Left lung (tissue), 10 donors: Measurements from ENCODE around the gene SLC7A8. TPM values are rescaled to one million over a fixed set of nuclear protein-coding genes. Genes with fewer than 3 reads are reported as not detected.

Experiments
- ATAC-seq: fragments of 200-7000 bp; cut with Tn5 transposase; one replicate; pipeline ENCODE4 v1.9.1; 2020; ENCODE audit warnings: moderate library complexity
- DNase-seq, 4 donors: peaks; one replicate each; pipeline ENCODE4 v3.0.0-alpha.2; 2013 to 2020
- H3K27ac ChIP-seq, 2 donors: fragments of 200-600 bp; sonication (generic) in 1 of 2; one replicate each; pipeline versions ENCODE4 v1.5.0 to v1.8.0; 2020 to 2021
- H3K27me3 ChIP-seq, 2 donors: fragments of 200-600 bp; sonication (generic) in 1 of 2; one replicate each; pipeline versions ENCODE4 v1.5.0 to v1.8.0; 2020 to 2021
- H3K36me3 ChIP-seq, 2 donors: fragments of 200-600 bp; sonication (generic) in 1 of 2; one replicate each; pipeline versions ENCODE4 v1.5.0 to v1.8.0; 2020 to 2021
- H3K4me1 ChIP-seq, 2 donors: fragments of 200-600 bp; one replicate each; pipeline ENCODE4 v1.8.0; 2021
- H3K4me3 ChIP-seq, 2 donors: fragments of 200-600 bp; sonication (generic) in 1 of 2; one replicate each; pipeline versions ENCODE4 v1.5.0 to v1.8.0; 2020 to 2021; ENCODE audit warnings: mild to moderate bottlenecking in 1 of 2
- H3K9me3 ChIP-seq, 2 donors: fragments of 200-600 bp; sonication (generic) in 1 of 2; one replicate each; pipeline versions ENCODE4 v1.5.0 to v1.8.0; 2020 to 2021
- intact Hi-C, 2 donors: fragments of 100-400 bp; cut with DNase I; formaldehyde crosslinking; loops; one replicate each; pipeline versions ENCODE4 v1.11.2 to v1.14.2; 2022
- polyA plus RNA-seq, 6 donors: library from polyadenylated mRNA; unstranded; fragments of 120-200 nt; gene quantifications; one replicate each; pipeline ENCODE4 v1.2.1, GENCODE V29; 2013; ENCODE audit not compliant: insufficient read length in 6 of 6
- total RNA-seq, 2 donors: library from RNA; stranded (reverse); fragmentation: NEBNext Ultra II Directional; extraction: Animal tissue kit (Norgen Biotek cat#: 25700); gene quantifications; one replicate each; pipeline ENCODE4 v1.2.1, GENCODE V29; 2021
- TF ChIP-seq, protein P1 (sequence below), 2 donors: fragments of 200-600 bp; sonication (generic) in 1 of 2; IDR thresholded peaks; one replicate each; pipeline versions ENCODE4 v1.5.0 to v1.8.0; 2021; ENCODE audit warnings: antibody characterized with exemption in 2 of 2
- donor health status: DM: no; HTN: yes; CAD: no.
- donor health status: DM: no; HTN: no; CAD: no.

The SLC7A8 gene
- total and polyA plus RNA-seq, 8 donors: 38.5 to 153 (median 124) TPM

DNA sequence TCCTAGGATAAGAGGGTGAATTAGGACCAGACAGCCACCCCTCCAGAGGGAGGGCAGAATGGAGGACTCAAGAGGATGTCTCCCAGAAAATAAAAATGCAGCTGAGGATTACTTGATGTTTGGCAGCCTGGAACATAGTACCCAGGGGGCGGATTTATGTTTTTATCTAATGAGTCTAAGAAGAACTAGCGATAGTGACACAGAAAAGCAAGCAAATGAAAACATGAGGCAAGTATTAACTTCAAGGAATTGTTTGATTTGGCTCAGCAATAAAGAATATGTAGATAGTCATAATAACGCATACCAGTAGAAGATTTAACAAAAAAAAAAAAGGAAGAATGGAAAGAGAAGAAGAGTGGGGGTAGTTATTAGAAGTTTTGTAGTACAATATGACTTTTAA lies 10.0 kb upstream of the SLC7A8 start:
- no peak for DNase-seq
- H3K9me3 ChIP-seq: no peaks in the 10 kb centered on the region
- no peak overlapping the region for H3K4me3 ChIP-seq
- no peak for ATAC-seq
- TF ChIP-seq, protein P1, sequence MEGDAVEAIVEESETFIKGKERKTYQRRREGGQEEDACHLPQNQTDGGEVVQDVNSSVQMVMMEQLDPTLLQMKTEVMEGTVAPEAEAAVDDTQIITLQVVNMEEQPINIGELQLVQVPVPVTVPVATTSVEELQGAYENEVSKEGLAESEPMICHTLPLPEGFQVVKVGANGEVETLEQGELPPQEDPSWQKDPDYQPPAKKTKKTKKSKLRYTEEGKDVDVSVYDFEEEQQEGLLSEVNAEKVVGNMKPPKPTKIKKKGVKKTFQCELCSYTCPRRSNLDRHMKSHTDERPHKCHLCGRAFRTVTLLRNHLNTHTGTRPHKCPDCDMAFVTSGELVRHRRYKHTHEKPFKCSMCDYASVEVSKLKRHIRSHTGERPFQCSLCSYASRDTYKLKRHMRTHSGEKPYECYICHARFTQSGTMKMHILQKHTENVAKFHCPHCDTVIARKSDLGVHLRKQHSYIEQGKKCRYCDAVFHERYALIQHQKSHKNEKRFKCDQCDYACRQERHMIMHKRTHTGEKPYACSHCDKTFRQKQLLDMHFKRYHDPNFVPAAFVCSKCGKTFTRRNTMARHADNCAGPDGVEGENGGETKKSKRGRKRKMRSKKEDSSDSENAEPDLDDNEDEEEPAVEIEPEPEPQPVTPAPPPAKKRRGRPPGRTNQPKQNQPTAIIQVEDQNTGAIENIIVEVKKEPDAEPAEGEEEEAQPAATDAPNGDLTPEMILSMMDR (IDR thresholded peaks at IDR 0.05): no peak
- no peak overlapping the region for H3K27ac ChIP-seq
- intact Hi-C loops: no loop called here
- H3K4me1 ChIP-seq: no peaks in the 10 kb centered on the region
- no peaks in the 10 kb centered on the region for H3K36me3 ChIP-seq
- no peaks in the 10 kb centered on the region for H3K27me3 ChIP-seq

- H3K4me3 ChIP-seq: no peak overlapping the region
- H3K27me3 ChIP-seq: no peaks in the 10 kb centered on the region
- no peak overlapping the region for H3K27ac ChIP-seq
- no peaks in the 10 kb centered on the region for H3K9me3 ChIP-seq
- H3K4me1 ChIP-seq: peaks cover 0 to 6% of the 10 kb centered on the region in 2 donors
- no peak for ATAC-seq
- DNase-seq: no peak
- intact Hi-C loops: loop anchor here (5.0 to 10.0 kb wide), 2 partner anchors 63 to 66 kb away; no protein-coding TSS in a partner anchor
- H3K36me3 ChIP-seq: no peaks in the 10 kb centered on the region
- TF ChIP-seq, protein P1 (IDR thresholded peaks at IDR 0.05): no peak
Measured at GRCh38 chr14:23187925-23188324, 4.5 kb upstream of the SLC7A8 start.

DNA sequence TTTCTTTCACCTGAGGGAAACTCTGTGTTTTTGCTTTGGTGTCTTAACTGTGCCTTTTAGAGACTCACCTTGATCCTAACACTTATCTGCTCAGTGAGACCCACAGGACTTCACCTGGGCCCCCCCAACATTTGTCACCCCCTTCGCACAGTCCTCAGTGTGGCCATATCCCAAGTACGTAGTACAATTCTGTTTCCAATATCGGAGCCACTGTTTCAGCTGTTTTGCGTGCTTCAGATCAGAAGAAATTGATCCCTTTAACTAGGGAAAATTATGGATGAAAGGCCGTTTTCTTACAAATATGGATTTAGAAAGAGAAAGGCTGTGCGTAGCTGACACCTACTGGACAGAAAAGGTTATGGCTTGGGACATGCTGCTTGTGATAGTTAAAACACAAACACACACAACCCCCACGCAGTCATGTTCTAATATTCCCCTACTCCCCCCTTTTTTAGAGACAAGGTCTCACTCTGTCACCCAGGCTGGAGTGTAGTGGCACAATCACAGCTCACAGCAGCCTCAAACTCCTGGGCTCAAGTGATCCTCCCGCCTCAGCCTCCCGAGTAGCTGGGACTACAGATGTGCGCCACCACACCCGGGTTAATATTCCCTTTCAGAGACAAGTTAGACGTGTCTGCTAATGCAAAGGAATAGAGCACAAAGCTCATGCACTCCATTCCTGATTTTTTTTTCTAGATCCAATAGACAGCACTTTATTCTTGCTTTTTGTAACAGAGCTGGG lies 3.6 kb upstream of the SLC7A8 start:
- Histone ChIP-seq H3K27ac (no peak overlapping the region), H3K27me3 (peaks cover 0 to 8% of the 10 kb centered on the region in 2 donors), H3K4me3 (no peak overlapping the region), H3K9me3 (no peaks in the 10 kb centered on the region), H3K36me3 (no peaks in the 10 kb centered on the region), H3K4me1 (peaks cover 0 to 14% of the 10 kb centered on the region in 2 donors)
- DNase-seq: peak in 2 of 4 donors; percentile 58 to 78
- TF ChIP-seq, protein P1 (IDR thresholded peaks at IDR 0.05): peak; percentile 58 to 74
- intact Hi-C loops: loop anchor here (5.0 to 10.0 kb wide), 2 partner anchors 62 to 65 kb away; no protein-coding TSS in a partner anchor
- peak; percentile 69 for ATAC-seq

DNA sequence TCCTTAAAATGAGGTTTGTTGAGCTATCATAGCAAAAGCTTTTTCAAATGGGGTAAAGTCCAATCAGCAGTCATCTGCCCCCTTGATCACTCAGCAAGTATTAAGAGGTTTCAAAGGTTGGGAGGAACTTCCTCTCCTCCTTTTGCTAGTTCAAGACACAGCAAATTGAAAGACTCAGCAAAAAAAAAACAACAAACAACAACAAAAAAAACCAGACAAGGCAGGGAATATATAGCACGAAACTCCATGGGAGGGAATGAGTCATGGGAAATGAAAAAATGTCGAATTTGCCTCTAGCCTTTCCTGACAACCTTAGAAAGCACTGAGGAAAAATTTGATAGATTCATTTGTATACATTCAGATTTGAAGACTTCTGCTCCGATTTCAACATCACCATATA lies 1.6 kb upstream of the SLC7A8 start:
- H3K9me3 ChIP-seq: no peaks in the 10 kb centered on the region
- H3K36me3 ChIP-seq: no peaks in the 10 kb centered on the region
- intact Hi-C loops: loop anchor here (5.0 to 10.0 kb wide), 2 partner anchors 60 to 63 kb away; no protein-coding TSS in a partner anchor
- H3K27me3 ChIP-seq: peaks cover 0 to 26% of the 10 kb centered on the region in 2 donors
- peaks cover 0 to 19% of the 10 kb centered on the region in 2 donors for H3K4me1 ChIP-seq
- TF ChIP-seq, protein P1 (IDR thresholded peaks at IDR 0.05): no peak
- H3K27ac ChIP-seq: no peak overlapping the region
- DNase-seq: no peak
- no peak for ATAC-seq
- no peak overlapping the region for H3K4me3 ChIP-seq

- Histone ChIP-seq H3K4me3 (peak overlapping the region; percentile 31 to 51), H3K4me1 (peaks cover 0 to 27% of the 10 kb centered on the region in 2 donors), H3K27ac (peak overlapping the region in 1 of 2 donors; percentile 5), H3K36me3 (no peaks in the 10 kb centered on the region), H3K27me3 (peaks cover 0 to 30% of the 10 kb centered on the region in 2 donors), H3K9me3 (no peaks in the 10 kb centered on the region)
- peak; percentile 43 for ATAC-seq
- DNase-seq: no peak
- TF ChIP-seq, protein P1 (IDR thresholded peaks at IDR 0.05): no peak
- intact Hi-C loops: loop anchor here in 1 of 2 donors (10.0 kb wide), 1 partner anchor 58 kb away; no protein-coding TSS in a partner anchor
Measured at GRCh38 chr14:23183158-23183470, 346 bp downstream of the SLC7A8 start.
